Fibroblast of lung (primary cell): ENCODE results near the gene SERPINA9. TPM values are rescaled to one million over a fixed set of nuclear protein-coding genes. Genes with fewer than 3 reads are reported as not detected.

Experiments
- DNase-seq, 2 donors: peaks; one replicate each; pipeline versions ENCODE4 v3.0.0 to v3.0.0-alpha.2; 2010; ENCODE audit warnings: low read depth in 2 of 2
- H2AFZ ChIP-seq: 2 replicates; pipeline ENCODE4 v1.5.1; 2012; ENCODE audit warnings: low read length, control low read depth, inconsistent platforms
- H3K27ac ChIP-seq: 2 replicates; pipeline ENCODE4 v1.5.1; 2011; ENCODE audit warnings: low read length, control low read depth; ENCODE audit not compliant: insufficient read depth
- H3K27me3 ChIP-seq: 2 replicates; pipeline ENCODE4 v1.5.1; 2011; ENCODE audit warnings: mild to moderate bottlenecking, low read length; ENCODE audit not compliant: control insufficient read depth, insufficient read depth
- H3K36me3 ChIP-seq: 2 replicates; pipeline ENCODE4 v1.5.1; 2011; ENCODE audit warnings: low read length; ENCODE audit not compliant: control insufficient read depth, insufficient read depth
- H3K4me1 ChIP-seq: 2 replicates; pipeline ENCODE4 v1.5.1; 2011; ENCODE audit warnings: low read length; ENCODE audit not compliant: control insufficient read depth, insufficient read depth; ENCODE audit errors: extremely low read depth
- H3K4me2 ChIP-seq: 2 replicates; pipeline ENCODE4 v1.5.1; 2011; ENCODE audit warnings: low read length, control low read depth; ENCODE audit not compliant: insufficient read depth; ENCODE audit errors: extremely low read depth
- H3K4me3 ChIP-seq, 4 experiments: fragments of 200-600 bp in 1 of 4; sonication (generic) in 1 of 4; replicated peaks in 1 of 4; 2 replicates each; pipeline ENCODE4 v1.5.1; 2011 to 2016; ENCODE audit warnings: low read length in 4 of 4, low read depth in 3 of 4, mild to moderate bottlenecking in 3 of 4, control low read depth in 2 of 4, inconsistent platforms in 1 of 4, mixed read lengths in 1 of 4; ENCODE audit not compliant: insufficient read depth in 1 of 4; ENCODE audit errors: control extremely low read depth in 1 of 4
- H3K79me2 ChIP-seq: 2 replicates; pipeline ENCODE4 v1.5.1; 2012; ENCODE audit warnings: mild to moderate bottlenecking, low read length, inconsistent platforms; ENCODE audit not compliant: control insufficient read depth, insufficient read depth
- H3K9ac ChIP-seq: 2 replicates; pipeline ENCODE4 v1.5.1; 2011; ENCODE audit warnings: mild to moderate bottlenecking, low read length, control low read depth; ENCODE audit not compliant: insufficient read depth
- H3K9me3 ChIP-seq: 2 replicates; pipeline ENCODE4 v1.5.1; 2012; ENCODE audit warnings: low read depth, low read length; ENCODE audit not compliant: control insufficient read depth, insufficient read depth
- H4K20me1 ChIP-seq: 2 replicates; pipeline ENCODE4 v1.5.1; 2011; ENCODE audit warnings: low read length; ENCODE audit not compliant: control insufficient read depth, insufficient read depth; ENCODE audit errors: extremely low read depth
- EZH2 ChIP-seq: IDR thresholded peaks from 2 replicates; pipeline ENCODE4 v1.5.1; 2012; ENCODE audit warnings: low read length, control low read depth, mild to moderate bottlenecking; ENCODE audit errors: missing control alignments
- polyA plus RNA-seq, 2 donors: library from polyadenylated mRNA; depleted of rRNA in 1 of 2; stranded (reverse) in 1 of 2; unstranded in 1 of 2; fragments of >200 nt; gene quantifications; 2 replicates each; pipeline ENCODE4 v1.2.1, GENCODE V29; 2011 to 2012; ENCODE audit warnings: missing spikeins in 1 of 2
- total RNA-seq: library from RNA; depleted of rRNA; stranded (reverse); fragments of >200 nt; gene quantifications from 2 replicates; pipeline ENCODE4 v1.2.1, GENCODE V29; 2014
- TF ChIP-seq, protein P1 (sequence below), 2 donors: IDR thresholded peaks in 1 of 2; conservative IDR thresholded peaks in 1 of 2; 1 replicate in 1 of 2; 2 replicates in 1 of 2; pipeline ENCODE4 v1.5.1; 2011 to 2012; ENCODE audit warnings: low read length in 2 of 2, control low read depth in 1 of 2, inconsistent platforms in 1 of 2, low read depth in 1 of 2, mild to moderate bottlenecking in 1 of 2

The SERPINA9 gene
- total and polyA plus RNA-seq, 2 donors (not counting 1 experiment from before 2014, with no cell fraction given): not detected

DNA sequence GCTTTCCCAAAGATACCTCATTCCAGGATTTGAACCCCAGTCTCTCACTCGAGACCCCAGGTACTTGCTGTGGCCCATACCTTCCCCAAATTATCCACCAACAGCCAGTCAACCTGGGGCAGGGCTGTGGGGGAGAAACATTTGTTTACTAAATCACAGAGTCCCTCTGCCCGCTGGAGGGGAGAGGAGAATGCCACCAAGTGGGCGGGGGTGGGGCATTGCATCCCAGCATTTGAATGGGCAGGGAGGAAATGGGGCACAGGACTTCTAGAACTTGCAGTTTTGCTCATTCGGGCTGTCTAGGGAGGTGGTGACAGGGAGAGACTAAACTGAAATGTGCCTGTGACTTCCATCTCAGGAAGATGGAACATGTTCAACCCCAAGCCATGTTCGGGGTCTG, 10.9 kb upstream of the SERPINA9 start:
- Histone ChIP-seq H3K4me2 (no peak overlapping the region), H3K4me3 (no peak overlapping the region), H3K27ac (no peak overlapping the region), H3K36me3 (no peaks in the 10 kb centered on the region), H2AFZ (no peak overlapping the region), H3K9ac (no peak overlapping the region), H4K20me1 (no peaks in the 10 kb centered on the region), H3K27me3 (no peaks in the 10 kb centered on the region), H3K79me2 (no peaks in the 10 kb centered on the region), H3K9me3 (no peaks in the 10 kb centered on the region), H3K4me1 (no peaks in the 10 kb centered on the region)
- TF ChIP-seq, protein P1, sequence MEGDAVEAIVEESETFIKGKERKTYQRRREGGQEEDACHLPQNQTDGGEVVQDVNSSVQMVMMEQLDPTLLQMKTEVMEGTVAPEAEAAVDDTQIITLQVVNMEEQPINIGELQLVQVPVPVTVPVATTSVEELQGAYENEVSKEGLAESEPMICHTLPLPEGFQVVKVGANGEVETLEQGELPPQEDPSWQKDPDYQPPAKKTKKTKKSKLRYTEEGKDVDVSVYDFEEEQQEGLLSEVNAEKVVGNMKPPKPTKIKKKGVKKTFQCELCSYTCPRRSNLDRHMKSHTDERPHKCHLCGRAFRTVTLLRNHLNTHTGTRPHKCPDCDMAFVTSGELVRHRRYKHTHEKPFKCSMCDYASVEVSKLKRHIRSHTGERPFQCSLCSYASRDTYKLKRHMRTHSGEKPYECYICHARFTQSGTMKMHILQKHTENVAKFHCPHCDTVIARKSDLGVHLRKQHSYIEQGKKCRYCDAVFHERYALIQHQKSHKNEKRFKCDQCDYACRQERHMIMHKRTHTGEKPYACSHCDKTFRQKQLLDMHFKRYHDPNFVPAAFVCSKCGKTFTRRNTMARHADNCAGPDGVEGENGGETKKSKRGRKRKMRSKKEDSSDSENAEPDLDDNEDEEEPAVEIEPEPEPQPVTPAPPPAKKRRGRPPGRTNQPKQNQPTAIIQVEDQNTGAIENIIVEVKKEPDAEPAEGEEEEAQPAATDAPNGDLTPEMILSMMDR (conservative IDR thresholded peaks at IDR 0.05 in 1 of 2, IDR thresholded peaks at IDR 0.05 in 1 of 2; ENCODE audit: low read depth in 1 of 2, low read length in 2 of 2): no peak
- TF ChIP-seq EZH2: no peak
- DNase-seq: no peak

DNA sequence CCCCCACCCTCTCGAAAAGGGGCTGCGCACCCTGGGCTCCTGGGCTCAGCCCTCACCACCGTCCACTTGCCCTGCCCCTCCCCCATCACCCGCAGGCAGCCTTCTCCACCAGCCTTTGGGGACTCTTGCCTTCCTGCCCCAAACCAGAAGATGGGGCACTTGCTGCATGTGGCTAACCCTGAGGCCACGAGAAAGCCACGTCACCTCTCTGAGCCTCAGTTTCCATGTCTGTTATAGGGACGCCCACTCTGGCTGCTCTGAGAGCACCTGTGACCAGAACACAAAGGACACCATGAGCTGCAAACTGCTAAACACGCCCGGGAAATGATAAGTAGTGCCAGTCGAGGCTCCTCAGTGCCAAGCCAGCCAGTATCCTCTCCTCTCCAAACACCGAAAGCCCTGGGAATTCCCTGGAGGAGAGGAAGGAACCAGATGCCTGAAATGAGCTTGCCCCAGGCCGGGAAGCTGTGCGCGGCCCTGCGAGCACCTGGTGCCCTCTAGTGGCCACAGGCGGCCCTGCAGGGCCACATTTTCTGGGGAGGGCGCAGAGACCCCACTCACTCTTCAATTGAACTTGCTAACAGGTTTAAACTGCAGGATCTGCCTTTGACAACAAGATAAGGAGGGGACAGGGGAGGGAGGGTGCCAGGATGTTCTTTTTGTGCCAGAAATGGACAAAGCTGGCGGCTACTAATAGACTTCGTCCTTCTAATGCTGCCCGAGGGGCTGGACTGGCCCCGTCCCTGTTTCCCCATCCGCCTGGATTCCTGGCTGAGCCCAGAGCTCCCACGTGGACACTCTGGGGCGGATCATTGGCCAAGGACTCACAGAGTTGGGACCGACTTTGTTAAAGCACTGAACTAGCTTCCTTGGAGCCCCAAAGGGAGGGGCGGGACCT, 10.2 kb upstream of the SERPINA9 start:
- H3K4me3 ChIP-seq: no peak overlapping the region
- peak; percentile 30 to 34 for DNase-seq
- no peak overlapping the region for H3K27ac ChIP-seq

GRCh38 chr14:94484481-94484880, 8.5 kb upstream of the SERPINA9 start:
- Histone ChIP-seq H3K36me3 (no peaks in the 10 kb centered on the region), H4K20me1 (no peaks in the 10 kb centered on the region), H3K4me2 (no peak overlapping the region), H3K9ac (no peak overlapping the region), H3K4me1 (no peaks in the 10 kb centered on the region), H2AFZ (no peak overlapping the region), H3K27me3 (no peaks in the 10 kb centered on the region), H3K4me3 (no peak overlapping the region), H3K9me3 (no peaks in the 10 kb centered on the region), H3K79me2 (no peaks in the 10 kb centered on the region), H3K27ac (no peak overlapping the region)
- TF ChIP-seq EZH2: no peak
- TF ChIP-seq, protein P1 (conservative IDR thresholded peaks at IDR 0.05 in 1 of 2, IDR thresholded peaks at IDR 0.05 in 1 of 2; ENCODE audit: low read depth in 1 of 2, low read length in 2 of 2): no peak
- DNase-seq: no peak

More for the DNA sequence above, 10.2 kb upstream of the SERPINA9 start:
- Histone ChIP-seq H3K36me3 (no peaks in the 10 kb centered on the region), H3K4me2 (no peak overlapping the region), H3K9ac (no peak overlapping the region), H3K79me2 (no peaks in the 10 kb centered on the region), H3K27me3 (no peaks in the 10 kb centered on the region), H4K20me1 (no peaks in the 10 kb centered on the region), H3K4me1 (no peaks in the 10 kb centered on the region), H3K9me3 (no peaks in the 10 kb centered on the region), H2AFZ (no peak overlapping the region)
- TF ChIP-seq EZH2: no peak
- TF ChIP-seq, protein P1 (conservative IDR thresholded peaks at IDR 0.05 in 1 of 2, IDR thresholded peaks at IDR 0.05 in 1 of 2; ENCODE audit: low read depth in 1 of 2, low read length in 2 of 2): peak; percentile 96 to 99
